ENCODE measurements around the gene ZFPL1. TPM values are rescaled to one million over a fixed set of nuclear protein-coding genes. Genes with fewer than 3 reads are reported as not detected.

ZFPL1 gene
- total RNA-seq, 1 donor from 2014 or later: 25.9 TPM

- TF ChIP-seq, protein P1, sequence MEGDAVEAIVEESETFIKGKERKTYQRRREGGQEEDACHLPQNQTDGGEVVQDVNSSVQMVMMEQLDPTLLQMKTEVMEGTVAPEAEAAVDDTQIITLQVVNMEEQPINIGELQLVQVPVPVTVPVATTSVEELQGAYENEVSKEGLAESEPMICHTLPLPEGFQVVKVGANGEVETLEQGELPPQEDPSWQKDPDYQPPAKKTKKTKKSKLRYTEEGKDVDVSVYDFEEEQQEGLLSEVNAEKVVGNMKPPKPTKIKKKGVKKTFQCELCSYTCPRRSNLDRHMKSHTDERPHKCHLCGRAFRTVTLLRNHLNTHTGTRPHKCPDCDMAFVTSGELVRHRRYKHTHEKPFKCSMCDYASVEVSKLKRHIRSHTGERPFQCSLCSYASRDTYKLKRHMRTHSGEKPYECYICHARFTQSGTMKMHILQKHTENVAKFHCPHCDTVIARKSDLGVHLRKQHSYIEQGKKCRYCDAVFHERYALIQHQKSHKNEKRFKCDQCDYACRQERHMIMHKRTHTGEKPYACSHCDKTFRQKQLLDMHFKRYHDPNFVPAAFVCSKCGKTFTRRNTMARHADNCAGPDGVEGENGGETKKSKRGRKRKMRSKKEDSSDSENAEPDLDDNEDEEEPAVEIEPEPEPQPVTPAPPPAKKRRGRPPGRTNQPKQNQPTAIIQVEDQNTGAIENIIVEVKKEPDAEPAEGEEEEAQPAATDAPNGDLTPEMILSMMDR (IDR thresholded peaks at IDR 0.05; ENCODE audit: unreplicated experiment): peak; percentile 11
- Mint-ChIP-seq H3K27me3 (ENCODE audit: unreplicated experiment) (peaks cover 12% of the 10 kb centered on the region), H3K27ac (ENCODE audit: unreplicated experiment) (no peak overlapping the region), H3K9me3 (ENCODE audit: unreplicated experiment) (no peaks in the 10 kb centered on the region), H3K4me3 (ENCODE audit: unreplicated experiment) (no peak overlapping the region), H3K4me1 (ENCODE audit: unreplicated experiment) (no peaks in the 10 kb centered on the region), H3K36me3 (ENCODE audit: low read depth, unreplicated experiment) (no peaks in the 10 kb centered on the region)
- peak; percentile 41 for DNase-seq (ENCODE audit: low spot score)
Observed at GRCh38 chr11:65060913-65061408, 23.1 kb upstream of the ZFPL1 start.

GRCh38 chr11:65063532-65063931 lies 20.5 kb upstream of the ZFPL1 start:
- Mint-ChIP-seq H3K4me3 (ENCODE audit: unreplicated experiment) (no peak overlapping the region), H3K27me3 (ENCODE audit: unreplicated experiment) (peaks cover 13% of the 10 kb centered on the region), H3K36me3 (ENCODE audit: low read depth, unreplicated experiment) (no peaks in the 10 kb centered on the region), H3K9me3 (ENCODE audit: unreplicated experiment) (no peaks in the 10 kb centered on the region), H3K4me1 (ENCODE audit: unreplicated experiment) (no peaks in the 10 kb centered on the region), H3K27ac (ENCODE audit: unreplicated experiment) (no peak overlapping the region)
- TF ChIP-seq, protein P1 (IDR thresholded peaks at IDR 0.05; ENCODE audit: unreplicated experiment): no peak
- DNase-seq (ENCODE audit: low spot score): no peak

DNA sequence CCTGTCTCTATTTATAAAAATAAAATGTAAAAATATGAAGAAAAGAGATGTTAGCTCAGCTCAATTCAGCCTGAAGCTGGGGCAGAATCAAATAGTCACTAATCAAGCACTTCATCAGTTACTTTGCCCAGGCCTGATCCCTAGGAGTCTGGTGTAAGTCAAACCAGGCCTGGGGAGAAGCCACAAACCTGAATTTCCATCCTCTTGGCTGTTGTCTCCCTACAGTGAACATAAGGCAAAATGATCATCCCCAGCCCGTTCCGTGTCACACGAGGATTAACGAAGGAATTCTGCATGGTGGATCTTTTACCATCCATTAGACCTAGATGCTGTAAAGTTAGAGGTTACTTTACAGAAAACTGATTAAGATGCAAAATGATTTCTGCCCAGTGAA lies 19.2 kb upstream of the ZFPL1 start:
- no peak overlapping the region for H3K4me3 Mint-ChIP-seq (ENCODE audit: unreplicated experiment)
- peaks cover 13% of the 10 kb centered on the region for H3K27me3 Mint-ChIP-seq (ENCODE audit: unreplicated experiment)
- TF ChIP-seq, protein P1 (IDR thresholded peaks at IDR 0.05; ENCODE audit: unreplicated experiment): no peak
- no peak for DNase-seq (ENCODE audit: low spot score)
- no peaks in the 10 kb centered on the region for H3K4me1 Mint-ChIP-seq (ENCODE audit: unreplicated experiment)
- H3K27ac Mint-ChIP-seq (ENCODE audit: unreplicated experiment): no peak overlapping the region
- H3K9me3 Mint-ChIP-seq (ENCODE audit: unreplicated experiment): no peaks in the 10 kb centered on the region
- H3K36me3 Mint-ChIP-seq (ENCODE audit: low read depth, unreplicated experiment): no peaks in the 10 kb centered on the region

DNA sequence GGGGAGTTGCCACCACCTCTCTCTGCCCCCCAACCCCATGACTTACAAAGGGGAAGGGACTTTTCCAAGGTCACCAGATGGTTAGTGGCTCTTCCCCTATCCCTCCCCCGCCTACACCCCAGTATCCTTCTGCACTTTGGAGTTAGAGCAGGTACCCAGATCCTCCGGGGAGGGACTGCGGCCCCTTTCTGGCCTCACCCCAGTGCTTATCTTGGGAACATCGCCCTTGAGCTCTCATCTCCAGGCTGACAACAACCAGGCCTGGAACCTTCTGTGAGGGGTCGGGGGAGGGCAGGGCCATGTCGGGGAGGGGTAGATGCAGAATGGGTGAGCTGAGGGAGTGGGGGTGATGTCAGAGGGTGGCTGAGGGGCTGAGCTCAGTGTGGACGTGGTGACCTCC lies 18.2 kb upstream of the ZFPL1 start:
- no peaks in the 10 kb centered on the region for H3K9me3 Mint-ChIP-seq (ENCODE audit: unreplicated experiment)
- no peak for DNase-seq (ENCODE audit: low spot score)
- H3K27me3 Mint-ChIP-seq (ENCODE audit: unreplicated experiment): peaks cover 13% of the 10 kb centered on the region
- H3K4me3 Mint-ChIP-seq (ENCODE audit: unreplicated experiment): no peak overlapping the region
- H3K4me1 Mint-ChIP-seq (ENCODE audit: unreplicated experiment): no peaks in the 10 kb centered on the region
- H3K27ac Mint-ChIP-seq (ENCODE audit: unreplicated experiment): no peak overlapping the region
- TF ChIP-seq, protein P1 (IDR thresholded peaks at IDR 0.05; ENCODE audit: unreplicated experiment): no peak
- no peaks in the 10 kb centered on the region for H3K36me3 Mint-ChIP-seq (ENCODE audit: low read depth, unreplicated experiment)

- Mint-ChIP-seq H3K27me3 (ENCODE audit: unreplicated experiment) (peaks cover 9% of the 10 kb centered on the region), H3K4me1 (ENCODE audit: unreplicated experiment) (no peaks in the 10 kb centered on the region), H3K36me3 (ENCODE audit: low read depth, unreplicated experiment) (no peaks in the 10 kb centered on the region), H3K27ac (ENCODE audit: unreplicated experiment) (no peak overlapping the region), H3K4me3 (ENCODE audit: unreplicated experiment) (no peak overlapping the region), H3K9me3 (ENCODE audit: unreplicated experiment) (no peaks in the 10 kb centered on the region)
- DNase-seq (ENCODE audit: low spot score): no peak
- TF ChIP-seq, protein P1 (IDR thresholded peaks at IDR 0.05; ENCODE audit: unreplicated experiment): no peak
Observed at GRCh38 chr11:65066315-65066714, 17.7 kb upstream of the ZFPL1 start.
